NCI-H2227 treated with DMSO at 0.1 percent for 48 hours (cell line): ENCODE results near the gene FAM118A.

Source experiments
- DNase-seq: peaks from one replicate; lab custom pipeline; 2025; lab: John Stamatoyannopoulos, UW

The FAM118A gene

GRCh38 chr22:45381348-45381747 lies 71.6 kb downstream of the FAM118A start:
- DNase-seq, result no peak

- no peak for DNase-seq
Observed at GRCh38 chr22:45389546-45389945, 79.8 kb downstream of the FAM118A start.
